GM12864 (cell line): ENCODE results near the gene KIT.

Source experiments
- DNase-seq: peaks from one replicate; pipeline ENCODE4 v3.0.0-alpha.2; 2011; ENCODE audit warnings: low read depth
- H3K4me3 ChIP-seq: 2 replicates; pipeline ENCODE4 v1.5.1; 2011; ENCODE audit warnings: mild to moderate bottlenecking, low read depth, low read length, control low read depth
- CTCF ChIP-seq: IDR thresholded peaks from 2 replicates; pipeline ENCODE4 v1.5.1; 2011; ENCODE audit warnings: low read depth, mild to moderate bottlenecking, moderate library complexity, low read length, control low read depth, inconsistent platforms; ENCODE audit errors: missing control alignments

Gene KIT

GRCh38 chr4:54661169-54661568 is 3.4 kb downstream of the KIT start:
- no peak for DNase-seq
- no peak for TF ChIP-seq CTCF
- H3K4me3 ChIP-seq, result no peak overlapping the region

GRCh38 chr4:54661686-54662085 is 3.9 kb downstream of the KIT start:
- DNase-seq, result no peak
- TF ChIP-seq CTCF, result no peak
- no peak overlapping the region for H3K4me3 ChIP-seq

- no peak overlapping the region for H3K4me3 ChIP-seq
- TF ChIP-seq CTCF, result no peak
These were observed 4.4 kb downstream of the KIT start for GRCh38 chr4:54662123-54662522.

GRCh38 chr4:54662901-54663585 is 5.3 kb downstream of the KIT start:
- TF ChIP-seq CTCF, result no peak
- DNase-seq, result no peak
- no peak overlapping the region for H3K4me3 ChIP-seq

More at GRCh38 chr4:54662123-54662522, 4.4 kb downstream of the KIT start:
- DNase-seq, result no peak

- DNase-seq, result no peak
- no peak for TF ChIP-seq CTCF
These were observed 6.6 kb downstream of the KIT start for GRCh38 chr4:54664400-54664799.

GRCh38 chr4:54668014-54668611 is 10.4 kb downstream of the KIT start:
- no peak for TF ChIP-seq CTCF
- H3K4me3 ChIP-seq, result no peak overlapping the region
- DNase-seq, result no peak

More at GRCh38 chr4:54664400-54664799, 6.6 kb downstream of the KIT start:
- H3K4me3 ChIP-seq, result no peak overlapping the region

- TF ChIP-seq CTCF, result no peak
- no peak overlapping the region for H3K4me3 ChIP-seq
- DNase-seq, result no peak
These were observed 12.1 kb downstream of the KIT start for GRCh38 chr4:54669831-54670230.
